Nucleus accumbens (tissue), 56 donors: Measurements from ENCODE around the gene KATNB1.

ENCODE experiments used
- DNase-seq, 56 donors: peaks; one replicate each; lab custom pipeline; 2025; lab: John Stamatoyannopoulos, UW

Gene KATNB1

GRCh38 chr16:57753448-57754353 lies 18.1 kb downstream of the KATNB1 start:
- DNase-seq: no peak

DNA sequence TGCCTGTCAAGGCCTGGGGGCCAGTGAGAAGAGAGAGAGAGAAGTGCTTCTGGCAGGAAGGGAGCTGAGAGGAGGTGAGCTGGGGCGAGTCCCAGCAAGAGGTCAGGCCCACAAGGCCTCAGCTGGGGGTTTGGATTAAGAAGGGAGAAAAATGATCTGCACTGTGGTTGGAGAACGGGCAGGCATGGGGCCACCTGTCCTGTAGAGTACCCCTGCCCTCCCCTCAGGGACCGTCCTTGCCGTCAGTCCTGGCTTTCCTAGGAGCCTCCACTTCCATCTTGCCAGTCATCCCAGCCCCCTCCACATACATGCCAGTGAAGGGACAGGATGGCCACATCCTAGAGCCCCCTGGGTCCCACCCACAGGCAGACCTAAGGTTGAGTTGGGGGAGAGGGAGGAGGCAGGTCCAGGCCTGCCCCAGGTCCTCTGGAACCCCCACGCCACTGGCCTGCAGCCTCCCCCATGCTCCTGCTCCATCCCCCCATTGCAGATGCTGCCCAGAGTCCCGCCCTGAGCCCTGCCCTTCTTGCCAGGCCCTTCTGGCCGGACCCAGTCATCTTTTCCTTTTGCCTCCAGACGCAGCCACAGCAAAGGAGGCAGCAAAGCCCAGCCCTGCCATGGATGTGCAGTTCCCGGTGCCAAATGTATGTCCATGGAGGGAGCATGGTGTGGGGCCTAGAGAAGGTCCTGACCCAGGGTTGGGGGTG lies 18.9 kb downstream of the KATNB1 start:
- DNase-seq: no peak

DNA sequence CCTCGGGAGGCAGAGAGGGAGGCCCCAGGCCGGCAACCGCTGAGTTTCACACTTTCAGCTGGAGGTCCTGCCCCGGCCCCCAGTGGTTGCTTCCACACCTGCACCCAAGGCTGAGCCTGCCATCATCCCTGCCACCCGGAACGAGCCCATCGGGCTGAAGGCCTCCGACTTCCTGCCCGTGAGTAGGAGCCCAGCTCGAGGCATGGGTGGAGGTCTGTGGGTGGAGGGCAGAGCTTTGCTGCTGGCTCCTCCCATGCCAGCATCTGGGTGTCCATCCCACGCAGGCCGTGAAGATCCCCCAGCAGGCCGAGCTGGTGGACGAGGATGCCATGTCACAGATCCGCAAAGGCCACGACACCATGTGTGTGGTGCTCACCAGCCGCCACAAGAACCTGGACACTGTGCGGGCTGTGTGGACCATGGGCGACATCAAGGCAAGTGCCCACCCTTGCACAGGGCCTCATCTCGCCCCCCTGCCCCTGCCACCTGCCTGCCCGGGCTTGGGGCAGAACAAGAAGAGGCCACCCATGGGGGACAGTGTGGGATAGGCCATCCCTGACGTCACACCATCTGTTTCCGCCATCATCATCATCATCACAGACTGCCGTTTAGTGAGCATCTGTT lies 19.6 kb downstream of the KATNB1 start:
- DNase-seq: no peak

DNA sequence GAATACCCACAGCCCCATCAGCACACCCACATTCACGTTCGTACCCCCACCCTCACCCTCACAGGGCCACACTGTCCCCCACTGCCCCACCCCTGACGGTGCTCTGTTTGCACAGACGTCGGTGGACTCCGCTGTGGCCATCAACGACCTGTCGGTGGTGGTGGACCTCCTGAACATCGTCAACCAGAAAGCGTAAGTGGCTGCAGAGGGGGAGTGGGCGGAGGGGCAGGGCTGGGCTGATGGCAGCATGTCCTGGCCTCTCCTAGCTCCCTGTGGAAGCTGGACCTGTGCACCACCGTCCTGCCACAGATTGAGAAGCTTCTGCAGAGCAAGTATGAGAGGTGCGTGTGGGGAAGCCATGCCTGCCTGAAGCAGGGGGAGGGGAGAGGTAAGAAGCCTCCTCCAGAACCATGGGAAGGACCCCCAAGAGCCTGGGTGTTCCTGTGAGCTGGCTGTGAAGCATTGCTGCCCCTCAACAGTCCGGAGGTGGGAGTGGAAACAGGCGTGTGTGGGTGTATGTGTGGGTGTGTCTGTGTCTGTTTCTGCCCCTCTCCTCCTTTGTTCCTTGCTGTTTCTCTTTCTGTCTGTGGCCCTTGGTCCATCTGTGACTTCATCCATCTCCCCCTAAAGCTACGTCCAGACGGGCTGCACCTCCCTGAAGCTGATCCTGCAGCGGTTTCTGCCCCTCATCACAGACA lies 20.3 kb downstream of the KATNB1 start:
- DNase-seq: no peak

- DNase-seq: no peak
Observed at GRCh38 chr16:57756424-57757325, 21.1 kb downstream of the KATNB1 start.

DNA sequence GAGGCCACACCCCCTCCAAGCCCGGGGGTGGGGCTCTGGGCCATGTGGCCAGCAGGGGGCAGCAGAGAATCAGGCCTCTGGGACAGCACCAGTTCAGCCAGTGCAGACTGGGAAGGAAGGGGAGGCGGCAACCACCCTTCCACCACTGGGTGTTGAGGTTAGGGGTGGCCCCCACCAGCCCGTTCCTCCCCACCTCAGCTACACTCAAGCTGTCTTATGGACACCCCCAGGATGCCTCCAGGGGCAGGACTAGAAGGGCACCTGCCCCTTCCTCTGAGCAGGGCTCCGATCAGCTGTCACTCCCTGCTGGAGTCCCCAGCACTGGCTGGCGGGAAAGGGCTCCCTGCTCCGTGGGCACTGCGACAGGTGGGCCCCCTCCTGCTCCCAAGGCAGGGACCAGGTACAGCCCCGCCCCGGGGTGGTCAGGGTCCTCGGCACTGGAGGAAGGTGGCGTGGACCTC lies 21.8 kb downstream of the KATNB1 start:
- peak in 53 of 56 donors; percentile 8 to 92 (median 70) for DNase-seq

- DNase-seq: no peak
Observed at GRCh38 chr16:57757883-57758282, 22.3 kb downstream of the KATNB1 start.

GRCh38 chr16:57758331-57759117 lies 23.0 kb downstream of the KATNB1 start:
- peak in 1 of 56 donors; percentile 46 for DNase-seq

DNA sequence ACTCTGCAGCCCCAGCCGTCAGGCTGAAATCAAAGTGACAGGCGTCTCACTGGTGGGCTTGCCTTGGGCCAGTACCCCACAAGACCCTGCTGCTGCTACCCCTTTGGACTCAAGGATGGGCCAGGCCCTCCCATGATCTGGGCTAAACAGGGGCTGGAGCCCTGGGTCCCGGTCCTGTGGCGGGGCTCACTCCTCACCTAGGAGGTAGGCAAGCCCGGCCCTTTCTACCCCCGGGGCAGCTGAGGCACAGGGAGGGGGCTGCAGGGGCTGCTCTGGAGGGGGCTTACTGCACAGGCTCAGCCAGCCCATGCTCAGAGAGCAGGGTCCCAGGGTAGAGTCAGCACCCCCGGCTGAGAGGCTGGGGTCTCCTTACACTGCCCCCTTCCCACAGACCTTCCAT lies 23.6 kb downstream of the KATNB1 start:
- DNase-seq: no peak

DNA sequence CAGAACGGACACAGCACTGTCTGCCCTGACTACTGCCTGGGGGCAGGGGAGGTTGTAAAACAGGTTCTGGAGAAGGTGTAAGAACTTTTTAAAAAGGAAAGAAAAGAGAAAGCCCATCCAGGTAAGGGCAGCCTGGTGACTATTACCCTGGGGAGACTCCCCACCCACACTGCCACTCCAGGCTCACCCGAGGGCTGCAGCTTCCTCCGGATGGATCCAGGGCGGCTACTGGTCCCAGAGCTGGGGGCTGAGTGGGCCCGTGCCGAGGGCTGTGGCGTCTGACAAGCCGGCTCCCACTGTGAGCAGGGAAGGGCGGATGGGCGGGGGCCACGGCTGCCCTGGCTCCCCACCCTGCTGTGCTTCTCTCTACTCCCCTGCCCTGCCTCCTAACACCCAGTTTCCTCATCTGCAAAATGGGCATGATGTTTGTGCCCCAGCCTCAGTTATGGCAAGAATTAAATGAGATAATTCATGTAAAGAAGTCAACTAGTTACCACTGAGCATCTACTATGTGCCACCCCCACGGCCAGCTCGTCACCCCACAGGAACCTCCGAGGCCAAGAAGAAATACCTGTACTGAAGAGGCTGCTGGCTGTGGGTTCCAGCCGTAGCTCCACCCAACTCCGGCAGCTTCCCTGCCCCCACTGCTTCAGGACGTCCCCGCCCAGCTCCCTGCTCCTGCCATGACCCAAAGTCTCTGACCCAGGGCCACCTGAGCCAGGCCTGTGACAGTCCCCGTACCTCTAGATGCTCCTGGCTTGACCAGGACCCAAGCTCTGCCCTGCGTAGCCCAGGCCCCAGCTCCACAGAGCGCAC lies 24.2 kb downstream of the KATNB1 start:
- no peak for DNase-seq

GRCh38 chr16:57760357-57761160 lies 25.0 kb downstream of the KATNB1 start:
- no peak for DNase-seq

GRCh38 chr16:57761301-57761700 lies 25.7 kb downstream of the KATNB1 start:
- no peak for DNase-seq

- DNase-seq: no peak
Observed at GRCh38 chr16:57761957-57762356, 26.4 kb downstream of the KATNB1 start.

- DNase-seq: no peak
Observed at GRCh38 chr16:57762365-57763040, 26.9 kb downstream of the KATNB1 start.

GRCh38 chr16:57763285-57764005 lies 27.9 kb downstream of the KATNB1 start:
- DNase-seq: no peak

DNA sequence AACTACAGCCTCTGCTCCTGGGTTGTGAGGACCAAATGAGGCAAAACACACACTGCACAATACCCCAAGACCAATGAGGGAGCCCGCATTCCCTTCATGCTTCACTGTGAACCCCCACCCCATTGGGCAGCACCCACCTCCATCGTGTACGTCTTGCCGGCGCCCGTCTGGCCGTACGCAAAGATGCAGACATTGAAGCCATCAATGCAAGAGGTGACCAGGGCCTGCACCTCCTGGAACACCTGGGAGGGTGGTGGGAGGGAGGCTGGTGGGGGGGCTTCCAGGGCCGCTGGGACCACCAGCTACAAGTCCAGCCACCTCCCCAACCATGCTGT lies 28.4 kb downstream of the KATNB1 start:
- DNase-seq: no peak
